ENCODE data around the gene DLD. TPM values are rescaled to one million over a fixed set of nuclear protein-coding genes. Genes with fewer than 3 reads are reported as not detected.

DLD gene
- total and polyA plus RNA-seq, 2 of the 8 experiments (the other 6 are each of a cell fraction or from before 2014, with no cell fraction given) = 63.7 to 88.5 TPM

DNA sequence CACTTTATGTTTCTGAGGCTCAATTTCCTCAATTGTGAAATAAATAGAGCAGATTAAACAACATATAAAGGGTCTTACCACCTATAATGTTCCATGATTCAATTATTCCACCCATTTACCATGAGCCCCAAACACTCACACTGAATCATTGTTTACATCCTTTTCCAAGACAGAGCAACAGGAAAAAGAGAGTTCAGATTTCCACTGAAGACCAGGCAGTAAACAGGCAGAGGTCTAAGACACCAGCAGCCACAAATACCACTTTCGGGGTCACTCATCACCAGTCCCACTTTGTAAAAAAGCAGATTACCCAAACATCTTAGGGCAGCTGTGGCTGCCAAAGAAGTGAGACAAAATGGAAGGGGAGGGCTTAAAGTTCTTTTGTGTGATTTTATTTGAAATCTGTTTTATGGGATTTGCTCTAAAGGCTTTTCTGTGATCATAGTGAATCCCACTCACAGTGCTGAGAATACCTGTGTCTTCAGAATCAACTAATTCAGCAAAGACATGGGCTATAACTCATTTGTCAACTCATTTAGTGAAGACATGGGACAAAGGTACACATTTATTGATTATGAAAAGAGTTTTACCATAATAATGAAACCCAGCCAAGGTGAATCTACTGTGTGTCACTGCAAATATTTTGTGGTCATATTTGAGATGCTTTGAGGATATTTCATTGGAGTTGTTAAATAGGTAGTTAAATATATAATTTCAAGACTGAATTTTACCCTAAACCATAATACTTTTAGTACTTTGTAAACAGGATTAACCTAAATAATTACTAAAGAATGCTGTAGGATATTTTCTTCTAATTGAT is 24.8 kb upstream of the DLD start:
- no peaks in the 10 kb centered on the region for H3K36me3 ChIP-seq (ENCODE audit: control insufficient read depth in 2 of 4, insufficient read depth in 4 of 4, low read length in 3 of 4)
- no peak for TF ChIP-seq BRCA1 (IDR thresholded peaks at IDR 0.05; ENCODE audit: low read depth, low read length)
- no peak for TF ChIP-seq RAD21 (IDR thresholded peaks at IDR 0.05 in 1 of 2, conservative IDR thresholded peaks at IDR 0.05 in 1 of 2; ENCODE audit: low read depth in 2 of 2, low read length in 2 of 2)
- TF ChIP-seq CBX5 (IDR thresholded peaks at IDR 0.05; ENCODE audit: low read depth, low read length) = no peak
- no peak for TF ChIP-seq EZH2 (IDR thresholded peaks at IDR 0.05; ENCODE audit: low read depth, low read length, severe bottlenecking)
- no peak for TF ChIP-seq ZNF274 (IDR thresholded peaks at IDR 0.05; ENCODE audit: borderline replicate concordance, extremely low read depth, low read length)
- TF ChIP-seq SP4 (IDR thresholded peaks at IDR 0.05; ENCODE audit: low read length) = no peak
- no peak for TF ChIP-seq TAF7 (optimal IDR thresholded peaks at IDR 0.05; ENCODE audit: borderline replicate concordance, low read depth, low read length)
- no peak for TF ChIP-seq PHF8 (conservative IDR thresholded peaks at IDR 0.05; ENCODE audit: low read depth, low read length)
- no peak for TF ChIP-seq ASH2L (IDR thresholded peaks at IDR 0.05; ENCODE audit: low read length)
- no peak for TF ChIP-seq RXRA (IDR thresholded peaks at IDR 0.05; ENCODE audit: insufficient read depth, low read depth, low read length)
- no peak for TF ChIP-seq TAF1 (IDR thresholded peaks at IDR 0.05; ENCODE audit: low read depth, low read length)
- no peak for TF ChIP-seq NANOG (IDR thresholded peaks at IDR 0.05; ENCODE audit: insufficient read depth, low read depth, low read length, poor library complexity, severe bottlenecking)
- ChIA-PET POLR2A (ENCODE audit: partially characterized antibody) (no interaction called here), CTCF (ENCODE audit: partially characterized antibody) (interaction anchor here (1.0 to 2.3 kb wide), 5 partner anchors 9 to 403 kb away, joined by 3 to 14 read pairs (median 6); no protein-coding TSS in a partner anchor)
- no peak overlapping the region for H3K4me2 ChIP-seq (ENCODE audit: insufficient read depth in 1 of 2, low read depth in 2 of 2, low read length in 2 of 2)
- no peak overlapping the region for H4K5ac ChIP-seq (ENCODE audit: insufficient read length, low read depth, low read length)
- no peaks in the 10 kb centered on the region for H3K27me3 ChIP-seq (replicated peaks in 1 of 4; ENCODE audit: control insufficient read depth in 3 of 4, extremely low read depth in 1 of 4, insufficient read depth in 3 of 4, low read length in 3 of 4)
- 71% methylated on average over 1 of the region's 1 CpG; no CpG with 5 or more reads in 1 of the 2 experiments for WGBS, 2 experiments (ENCODE audit: extremely low coverage in 1 of 2, insufficient coverage in 1 of 2, insufficient read length in 1 of 2, insufficient replicate concordance in 2 of 2, low coverage in 1 of 2, low lambda C conversion rate in 2 of 2, missing lambda C conversion rate in 1 of 2)
- H3K18ac ChIP-seq (ENCODE audit: extremely low read depth, low read length) = no peak overlapping the region
- H2BK15ac ChIP-seq (ENCODE audit: low read length) = no peak overlapping the region
- H3K23ac ChIP-seq (ENCODE audit: insufficient read length) = no peak overlapping the region
- H3K9me3 ChIP-seq (ENCODE audit: insufficient read depth in 2 of 2, low read depth in 1 of 2, low read length in 1 of 2) = no peaks in the 10 kb centered on the region
- DNase-seq (ENCODE audit: low read depth in 1 of 2, low spot score in 2 of 2) (no peak), FAIRE-seq (no peak)
- no peaks in the 10 kb centered on the region for H4K20me1 ChIP-seq (replicated peaks in 1 of 2; ENCODE audit: control insufficient read depth in 1 of 2, insufficient read depth in 2 of 2, low read length in 2 of 2)
- H3K4ac ChIP-seq (replicated peaks; ENCODE audit: insufficient read length, low read depth, low read length) = no peak overlapping the region
- H2BK20ac ChIP-seq (ENCODE audit: low read length) = no peak overlapping the region
- H2BK12ac ChIP-seq (ENCODE audit: low read depth, low read length) = no peak overlapping the region
- no peak overlapping the region for H2AK5ac ChIP-seq (ENCODE audit: low read depth, low read length)
- H4K91ac ChIP-seq (replicated peaks; ENCODE audit: insufficient read length, low read length) = no peak overlapping the region
- no peaks in the 10 kb centered on the region for H3K79me1 ChIP-seq (ENCODE audit: low read depth, low read length)
- no peak overlapping the region for H3K9ac ChIP-seq (replicated peaks in 1 of 4; ENCODE audit: extremely low read depth in 1 of 4, low read depth in 3 of 4, low read length in 3 of 4)
- no peak overlapping the region for H4K8ac ChIP-seq (ENCODE audit: extremely low read depth, insufficient read depth, low read length)
- H3K79me2 ChIP-seq (ENCODE audit: control insufficient read depth in 1 of 2, insufficient read depth in 2 of 2, low read length in 2 of 2) = no peaks in the 10 kb centered on the region
- H3K56ac ChIP-seq (replicated peaks; ENCODE audit: insufficient read length, low read depth, low read length) = no peak overlapping the region
- H3K14ac ChIP-seq (ENCODE audit: insufficient read length) = no peak overlapping the region
- no peaks in the 10 kb centered on the region for H3K23me2 ChIP-seq (ENCODE audit: low read depth, low read length)
- no peaks in the 10 kb centered on the region for H3K4me1 ChIP-seq (replicated peaks in 1 of 4; ENCODE audit: control insufficient read depth in 3 of 4, insufficient read depth in 4 of 4, low read length in 3 of 4)
- no peak overlapping the region for H2BK5ac ChIP-seq (ENCODE audit: low read depth, low read length)
- H3K27ac ChIP-seq (ENCODE audit: low read depth, low read length) = no peak overlapping the region
- no peak overlapping the region for H2AFZ ChIP-seq (ENCODE audit: low read length)
- H3K4me3 ChIP-seq (ENCODE audit: extremely low read depth in 1 of 4, insufficient read depth in 2 of 4, low read depth in 3 of 4, low read length in 4 of 4) = no peak overlapping the region
- H2BK120ac ChIP-seq (replicated peaks; ENCODE audit: low read depth, low read length) = no peak overlapping the region

Data from H1 (cell line).